Naive thymus-derived CD8-positive, alpha-beta T cell (primary cell): ENCODE measurements around the gene ARHGDIA. TPM values are rescaled to one million over a fixed set of nuclear protein-coding genes. Genes with fewer than 3 reads are reported as not detected.

Experiments used
- ATAC-seq, 2 donors: fragments of 150-1000 bp; cut with Tn5 transposase in 1 of 2; sonication (Bioruptor Pico), chemical (Tn5 transposase) in 1 of 2; 1 replicate in 1 of 2; 2 replicates in 1 of 2; pipeline ENCODE4 v1.10.0; 2021; ENCODE audit warnings: mild to moderate bottlenecking in 2 of 2, moderate library complexity in 2 of 2
- POLR2A ChIA-PET: fragments of 350-600 bp; sonication (Branson Sonifier 250); formaldehyde crosslinking; loops from one replicate; lab custom pipeline; 2021; ENCODE audit warnings: antibody characterized with exemption; lab: Charles Lee
- DNase-seq, 10 donors: peaks; one replicate each; pipeline versions ENCODE4 v3.0.0 to v3.0.0-alpha.2; 2020 to 2022
- H3K27ac Mint-ChIP-seq, 10 donors: one replicate each; pipeline ENCODE4 v1.8.0; 2020 to 2022; ENCODE audit warnings: mild to moderate bottlenecking in 10 of 10, mixed read lengths in 10 of 10, moderate library complexity in 4 of 10, inconsistent platforms in 1 of 10
- H3K27me3 Mint-ChIP-seq, 5 donors: one replicate each; pipeline ENCODE4 v1.8.0; 2021 to 2022; ENCODE audit warnings: mixed read lengths in 5 of 5
- H3K36me3 Mint-ChIP-seq, 3 donors: one replicate each; pipeline ENCODE4 v1.8.0; 2020 to 2022; ENCODE audit warnings: mixed read lengths in 3 of 3, mild to moderate bottlenecking in 2 of 3, inconsistent platforms in 1 of 3
- H3K4me1 Mint-ChIP-seq, 4 donors: one replicate each; pipeline ENCODE4 v1.8.0; 2021 to 2022; ENCODE audit warnings: mixed read lengths in 4 of 4
- H3K4me3 Mint-ChIP-seq, 10 donors: one replicate each; pipeline ENCODE4 v1.8.0; 2020 to 2022; ENCODE audit warnings: mild to moderate bottlenecking in 10 of 10, mixed read lengths in 10 of 10, moderate library complexity in 6 of 10, inconsistent platforms in 1 of 10
- H3K9me3 Mint-ChIP-seq, 9 donors: one replicate each; pipeline ENCODE4 v1.8.0; 2020 to 2022; ENCODE audit warnings: mixed read lengths in 9 of 9, mild to moderate bottlenecking in 3 of 9, inconsistent platforms in 1 of 9, moderate library complexity in 1 of 9
- polyA plus RNA-seq, 3 donors: library from polyadenylated mRNA; unstranded; fragments of 300-500 nt; fragmentation: Illumina TruSeq; gene quantifications; one replicate each; pipeline ENCODE4 v1.2.3, GENCODE V29; 2021
- total RNA-seq, 8 experiments: library from RNA in 2 of 8; stranded (reverse) in 2 of 8; gene quantifications; one replicate each; pipeline ENCODE4 v1.2.3 and lab custom pipeline; 2021 to 2026

Gene ARHGDIA
- total and polyA plus RNA-seq, 5 experiments from 2014 or later, result 55.1 to 343 (median 102) TPM

DNA sequence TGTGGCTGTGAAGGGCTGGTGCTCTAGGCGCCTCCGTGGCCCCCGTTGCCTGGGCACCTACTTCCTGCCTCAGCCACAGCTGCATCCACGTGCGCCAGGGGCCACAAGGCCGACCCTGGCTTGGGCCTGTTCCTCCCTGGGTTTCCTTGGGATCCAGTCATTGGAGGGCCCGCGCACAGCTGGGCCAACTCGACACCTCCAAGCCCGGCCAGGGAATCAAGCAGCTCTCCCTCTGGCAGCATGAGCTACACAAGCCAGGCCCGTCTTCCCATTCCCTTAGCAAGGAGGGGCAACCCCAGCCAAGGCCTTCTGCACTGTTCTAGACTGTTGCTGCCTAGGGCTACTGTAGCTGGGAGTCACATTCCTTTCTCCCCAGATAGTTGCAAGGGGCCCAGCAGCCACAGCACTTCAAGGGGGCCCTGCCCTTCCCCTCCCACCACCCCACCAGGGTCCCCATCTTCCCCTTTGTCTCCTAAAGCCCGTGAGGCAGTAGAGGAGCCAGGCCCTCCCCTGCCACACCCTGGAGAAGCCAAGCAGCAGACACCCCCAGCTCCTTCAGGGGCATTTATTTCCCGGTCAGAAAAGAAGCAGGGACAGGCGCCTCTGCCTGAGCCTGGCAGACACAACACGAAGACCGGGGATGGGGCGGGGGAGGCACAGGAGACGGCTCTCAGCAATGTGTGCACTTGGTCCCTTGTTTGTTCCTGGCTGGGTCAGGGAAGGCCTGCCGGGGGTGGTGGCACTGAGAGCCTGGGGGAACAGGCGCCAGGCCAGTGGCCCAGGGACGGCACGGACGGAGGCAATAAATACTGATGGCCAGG is 3.8 kb downstream of the ARHGDIA start:
- POLR2A ChIA-PET, result interaction anchor here (0.6 to 3.5 kb wide), 5 partner anchors 13 to 164 kb away, joined by 3 to 22 read pairs (median 4); partner anchors contain the start of genes MAFG, MRPL12 and SIRT7
- no peak for ATAC-seq

DNA sequence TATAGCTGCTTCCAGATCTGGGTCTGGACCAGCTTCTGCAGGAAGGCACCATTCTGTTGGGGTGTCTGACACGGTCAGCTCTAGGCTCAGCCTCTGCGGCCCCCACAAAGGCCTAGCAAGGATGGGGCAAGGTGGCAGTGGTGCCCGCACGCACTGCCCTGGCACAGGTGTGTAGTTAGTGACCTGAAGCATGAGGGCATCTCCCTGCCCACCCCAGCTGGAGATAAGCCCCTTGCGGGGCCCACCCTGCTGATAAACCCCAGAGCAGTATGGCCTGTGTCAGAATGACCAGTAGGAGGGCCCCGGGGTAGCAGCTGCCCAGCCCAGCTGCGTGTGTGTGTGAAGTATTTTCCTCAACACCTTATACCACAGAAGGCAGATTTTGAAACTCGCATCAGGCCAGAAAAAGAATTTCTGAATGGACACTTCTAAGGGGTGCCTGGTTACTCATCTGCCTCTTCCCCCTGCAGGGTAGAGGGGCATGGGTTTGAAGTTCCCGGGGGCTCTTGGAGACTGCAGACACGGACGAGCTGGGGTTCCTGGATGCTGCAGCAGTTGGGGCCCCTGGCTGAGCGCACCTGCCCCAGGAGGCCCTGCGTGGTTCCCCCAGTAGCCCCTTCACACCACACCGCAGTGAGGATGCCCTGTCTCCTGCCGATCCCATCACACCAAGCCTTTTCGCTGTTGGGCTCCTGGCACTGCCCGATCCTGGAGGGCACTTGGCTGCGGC is 4.5 kb downstream of the ARHGDIA start:
- no peaks in the 10 kb centered on the region for H3K27me3 Mint-ChIP-seq
- peaks cover 15 to 62% (median 42%) of the 10 kb centered on the region in 4 donors for H3K4me1 Mint-ChIP-seq
- H3K36me3 Mint-ChIP-seq, result peaks cover 0 to 33% (median 4%) of the 10 kb centered on the region in 3 donors
- DNase-seq, result peak in 2 of 10 donors; percentile 29 to 54
- POLR2A ChIA-PET, result interaction anchor here (0.6 to 1.8 kb wide), 6 partner anchors 12 to 164 kb away, joined by 3 to 5 read pairs (median 3); partner anchors contain the start of genes ANAPC11, MRPL12 and SIRT7
- H3K27ac Mint-ChIP-seq, result peak overlapping the region in 8 of 10 donors; percentile 22 to 91 (median 70)
- peak overlapping the region in 2 of 10 donors; percentile 20 to 58 for H3K4me3 Mint-ChIP-seq
- H3K9me3 Mint-ChIP-seq, result no peaks in the 10 kb centered on the region
- ATAC-seq, result no peak

More for the DNA sequence above, 3.8 kb downstream of the ARHGDIA start:
- Mint-ChIP-seq H3K4me1 (peaks cover 15 to 61% (median 41%) of the 10 kb centered on the region in 4 donors), H3K27me3 (no peaks in the 10 kb centered on the region), H3K9me3 (no peaks in the 10 kb centered on the region), H3K4me3 (peak overlapping the region in 6 of 10 donors; percentile 11 to 58 (median 27)), H3K36me3 (peaks cover 0 to 33% (median 4%) of the 10 kb centered on the region in 3 donors), H3K27ac (peak overlapping the region in 9 of 10 donors; percentile 22 to 91 (median 73))
- DNase-seq, result peak in 5 of 10 donors; percentile 24 to 64 (median 31)

DNA sequence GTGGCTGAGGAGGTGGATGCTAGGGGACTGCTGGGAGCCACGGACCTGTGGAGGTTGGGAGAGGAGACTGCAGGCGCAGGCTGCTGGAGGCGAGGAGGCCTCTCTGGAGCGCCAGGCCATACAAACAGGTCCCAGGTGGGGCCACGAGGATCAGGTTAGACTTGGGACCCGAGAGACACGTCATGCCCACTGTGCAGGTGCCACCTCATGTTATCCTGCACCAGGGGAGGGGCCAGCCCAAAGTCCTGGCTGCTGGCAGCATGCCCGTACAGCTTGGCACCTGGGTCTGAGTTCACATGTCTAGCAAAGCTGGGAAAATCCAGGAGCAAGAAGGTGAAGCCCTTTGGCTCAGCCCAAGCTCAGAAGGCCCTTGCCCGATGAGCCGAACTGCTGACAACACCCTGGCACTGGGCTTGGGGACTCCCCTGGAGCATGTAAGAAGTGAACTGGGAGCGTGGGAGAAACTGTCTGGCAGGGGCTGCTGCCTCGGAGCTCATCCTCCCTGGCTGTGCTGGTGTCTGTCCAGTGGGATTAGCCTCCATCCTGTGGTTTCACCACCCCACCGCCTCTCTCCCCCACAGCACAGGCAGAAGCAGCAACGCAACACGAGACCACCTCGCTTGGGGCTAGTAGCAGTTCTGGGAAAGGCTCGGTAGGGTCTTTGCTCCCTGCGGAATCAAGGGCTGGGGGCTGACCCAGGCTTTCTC is 5.3 kb downstream of the ARHGDIA start:
- Mint-ChIP-seq H3K27ac (peak overlapping the region in 5 of 10 donors; percentile 23 to 91 (median 79)), H3K36me3 (peaks cover 0 to 35% (median 4%) of the 10 kb centered on the region in 3 donors), H3K4me3 (peak overlapping the region in 4 of 10 donors; percentile 22 to 71 (median 27)), H3K4me1 (peaks cover 18 to 65% (median 43%) of the 10 kb centered on the region in 4 donors), H3K27me3 (no peaks in the 10 kb centered on the region), H3K9me3 (no peaks in the 10 kb centered on the region)
- POLR2A ChIA-PET, result interaction anchor here (0.6 to 1.8 kb wide), 4 partner anchors 18 to 163 kb away, joined by 3 to 5 read pairs (median 3); partner anchors contain the start of genes ANAPC11 and MRPL12
- DNase-seq (peak in 3 of 10 donors; percentile 7 to 62 (median 13)), ATAC-seq (no peak)

DNA sequence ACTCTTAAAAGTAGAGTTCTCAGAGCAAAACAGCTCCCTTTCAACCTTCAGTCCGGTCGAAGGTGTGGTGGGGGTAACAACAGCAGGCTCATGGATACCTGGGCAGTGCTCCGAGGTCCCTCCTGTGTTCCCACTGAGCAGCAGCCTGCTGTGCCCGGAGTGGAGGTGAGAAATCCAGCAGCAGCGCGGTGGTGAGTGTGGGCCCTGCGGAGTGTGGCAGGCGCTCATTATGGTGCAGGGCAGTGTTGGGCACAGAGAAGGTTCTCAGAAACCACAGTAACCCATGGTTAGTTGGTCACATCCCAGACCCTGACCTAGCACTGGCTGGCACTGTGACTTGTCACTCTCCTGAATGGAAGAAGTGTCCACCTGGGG is 5.8 kb downstream of the ARHGDIA start:
- Mint-ChIP-seq H3K27ac (peak overlapping the region in 5 of 10 donors; percentile 23 to 87 (median 79)), H3K4me3 (peak overlapping the region in 4 of 10 donors; percentile 22 to 71 (median 27))

DNA sequence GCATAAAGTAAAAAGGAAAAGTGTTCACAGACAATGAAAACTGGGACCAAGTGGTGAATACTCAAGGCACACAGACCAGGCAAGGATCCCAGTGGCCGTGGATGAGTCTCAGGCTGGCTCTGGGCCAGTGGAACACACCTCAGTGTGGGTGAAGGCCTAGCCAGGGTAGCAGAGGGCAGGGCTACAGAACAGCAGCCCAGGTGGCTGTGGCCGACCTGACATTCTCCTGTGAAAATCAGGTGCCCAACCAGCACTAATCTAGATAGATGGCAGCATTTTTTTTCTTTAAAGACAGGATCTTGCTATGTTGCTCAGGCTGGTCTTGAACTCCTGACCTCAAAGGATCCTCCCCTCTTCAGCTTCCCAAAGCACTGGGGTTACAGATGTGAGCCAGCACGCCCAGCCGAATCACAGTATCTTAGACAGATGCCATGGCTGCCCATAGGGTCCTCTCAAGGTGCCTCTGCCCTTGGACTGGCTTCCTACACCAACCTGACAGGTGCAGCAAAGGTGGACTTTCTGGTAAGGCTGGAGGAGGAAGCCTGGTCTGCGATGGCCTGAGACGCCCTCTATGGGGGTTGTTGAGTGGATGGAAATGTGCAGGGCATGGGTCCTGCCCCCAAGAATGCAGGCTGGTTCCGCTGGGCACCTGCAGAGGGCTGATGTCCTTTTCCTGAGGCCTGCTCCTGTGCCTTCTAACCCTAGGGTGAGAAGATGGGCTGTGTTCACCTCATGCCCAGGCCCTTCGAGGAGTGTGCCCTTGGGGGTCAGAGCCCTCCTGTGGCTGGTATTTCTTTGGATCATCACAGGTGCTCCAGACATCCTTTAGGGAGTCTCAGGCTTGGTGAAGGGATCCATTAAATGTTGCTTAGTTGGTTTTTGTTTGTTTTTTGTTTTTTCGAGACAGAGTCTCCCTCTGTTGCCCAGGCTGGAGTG is 7.0 kb downstream of the ARHGDIA start:
- Mint-ChIP-seq H3K9me3 (peaks cover 0 to 3% (median 0%) of the 10 kb centered on the region in 9 donors), H3K27ac (peak overlapping the region in 8 of 10 donors; percentile 27 to 90 (median 78)), H3K27me3 (peaks cover 0 to 3% (median 0%) of the 10 kb centered on the region in 5 donors), H3K4me3 (peak overlapping the region in 2 of 10 donors; percentile 8 to 45), H3K4me1 (peaks cover 18 to 64% (median 40%) of the 10 kb centered on the region in 4 donors), H3K36me3 (peaks cover 0 to 27% (median 4%) of the 10 kb centered on the region in 3 donors)
- DNase-seq (peak in 1 of 10 donors; percentile 45), ATAC-seq (no peak)
- POLR2A ChIA-PET, result no interaction called here

More for the DNA sequence above, 5.8 kb downstream of the ARHGDIA start:
- H3K9me3 Mint-ChIP-seq, result peaks cover 0 to 3% (median 0%) of the 10 kb centered on the region in 9 donors
- H3K4me1 Mint-ChIP-seq, result peaks cover 18 to 67% (median 43%) of the 10 kb centered on the region in 4 donors
- peak in 1 of 10 donors; percentile 40 for DNase-seq
- no peak for ATAC-seq
- peaks cover 0 to 3% (median 0%) of the 10 kb centered on the region in 5 donors for H3K27me3 Mint-ChIP-seq
- POLR2A ChIA-PET, result interaction anchor here (1.0 kb wide), 1 partner anchor 111 kb away, joined by 3 read pairs; no protein-coding TSS in a partner anchor
- peaks cover 0 to 34% (median 6%) of the 10 kb centered on the region in 3 donors for H3K36me3 Mint-ChIP-seq

DNA sequence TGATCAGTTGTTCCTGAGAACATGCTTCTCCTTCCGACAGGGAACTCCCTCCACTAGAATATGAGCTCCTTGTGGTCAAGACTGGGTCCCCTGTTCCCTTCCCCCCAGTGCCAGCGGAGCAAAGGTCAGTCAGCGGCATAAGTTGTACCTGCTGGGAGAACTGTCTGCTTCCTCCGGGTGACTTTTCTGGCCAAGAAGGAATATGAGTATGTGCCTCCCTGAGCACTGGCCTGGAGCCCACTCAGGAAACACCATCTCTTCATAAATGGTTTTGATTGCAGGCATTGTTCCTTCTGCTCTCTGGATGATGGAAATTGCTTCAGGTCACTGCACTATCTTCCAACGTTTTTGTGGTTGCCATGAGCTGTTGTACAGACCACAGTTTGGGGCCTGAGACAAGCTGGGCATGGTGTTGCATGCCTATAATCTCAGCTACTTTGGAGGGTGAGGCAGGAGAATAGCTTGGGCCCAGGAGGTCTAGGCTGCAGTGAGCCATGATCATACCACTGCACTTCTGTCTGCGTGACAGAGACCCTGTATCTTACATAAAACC is 7.9 kb downstream of the ARHGDIA start:
- H3K27me3 Mint-ChIP-seq, result peaks cover 0 to 3% (median 0%) of the 10 kb centered on the region in 5 donors
- peak in 1 of 10 donors; percentile 53 for DNase-seq
- ATAC-seq, result no peak
- POLR2A ChIA-PET, result interaction anchor here (2.8 kb wide), 1 partner anchor 8 kb away, joined by 45 read pairs; the partner anchor contains the start of gene ARHGDIA
- peaks cover 0 to 22% (median 4%) of the 10 kb centered on the region in 3 donors for H3K36me3 Mint-ChIP-seq
- peak overlapping the region; percentile 50 to 85 (median 68) for H3K4me3 Mint-ChIP-seq
- peaks cover 0 to 3% (median 0%) of the 10 kb centered on the region in 9 donors for H3K9me3 Mint-ChIP-seq
- peak overlapping the region; percentile 28 to 95 (median 84) for H3K27ac Mint-ChIP-seq
- peaks cover 18 to 72% (median 42%) of the 10 kb centered on the region in 4 donors for H3K4me1 Mint-ChIP-seq

DNA sequence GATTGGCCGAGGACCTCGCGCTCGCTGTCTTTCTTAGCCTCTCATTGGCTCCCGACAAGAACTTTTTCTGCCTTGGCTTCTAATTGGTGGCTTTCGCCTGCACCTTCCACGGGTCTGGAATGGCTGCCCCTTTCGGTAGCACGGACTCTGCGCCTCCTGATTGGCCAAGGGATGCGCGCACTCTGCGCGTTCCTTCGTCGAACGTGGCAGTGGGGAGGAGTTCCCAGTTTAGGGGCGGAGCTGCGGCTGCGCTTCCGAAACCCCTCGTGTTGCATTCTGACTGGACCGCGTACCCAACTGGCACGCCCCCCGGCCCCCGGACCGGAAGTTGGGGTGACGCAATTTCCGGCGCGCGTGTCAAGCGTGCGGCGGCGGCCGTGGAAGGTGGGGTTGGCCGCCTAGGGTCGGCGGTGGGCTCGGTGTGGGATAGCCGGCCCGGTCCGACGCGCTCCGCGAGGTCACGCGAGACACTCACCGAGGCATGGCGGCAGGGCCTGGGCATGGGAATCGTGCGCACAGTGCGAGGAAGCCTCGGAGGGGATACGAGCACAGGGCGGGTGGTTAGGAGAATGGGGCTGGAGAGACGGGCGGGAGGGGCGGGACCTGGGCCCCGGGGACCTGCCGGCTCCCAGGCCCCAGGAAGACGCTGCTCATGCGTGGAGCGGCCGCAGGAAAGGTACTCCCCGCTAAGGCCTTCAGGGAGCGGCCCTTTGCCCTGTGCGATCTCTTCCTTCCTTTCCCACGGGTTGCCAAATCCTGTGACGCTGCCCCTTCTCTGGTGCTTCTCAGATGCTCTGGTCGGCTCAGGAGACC is 10.2 kb downstream of the ARHGDIA start:
- peak; percentile 84 to 85 for ATAC-seq
- H3K27ac Mint-ChIP-seq, result peak overlapping the region; percentile 92 to 98 (median 96)
- POLR2A ChIA-PET, result interaction anchor here (0.7 to 2.8 kb wide), 8 partner anchors 10 to 348 kb away, joined by 3 to 45 read pairs (median 4); partner anchors contain the start of genes ACTG1, ALYREF, ANAPC11 and ARHGDIA
- peaks cover 0 to 3% (median 0%) of the 10 kb centered on the region in 9 donors for H3K9me3 Mint-ChIP-seq
- peaks cover 15 to 67% (median 34%) of the 10 kb centered on the region in 4 donors for H3K4me1 Mint-ChIP-seq
- peaks cover 0 to 3% (median 0%) of the 10 kb centered on the region in 5 donors for H3K27me3 Mint-ChIP-seq
- peak overlapping the region; percentile 81 to 94 (median 92) for H3K4me3 Mint-ChIP-seq
- peak; percentile 98 to 100 (median 99) for DNase-seq
- H3K36me3 Mint-ChIP-seq, result peaks cover 0 to 32% (median 4%) of the 10 kb centered on the region in 3 donors

DNA sequence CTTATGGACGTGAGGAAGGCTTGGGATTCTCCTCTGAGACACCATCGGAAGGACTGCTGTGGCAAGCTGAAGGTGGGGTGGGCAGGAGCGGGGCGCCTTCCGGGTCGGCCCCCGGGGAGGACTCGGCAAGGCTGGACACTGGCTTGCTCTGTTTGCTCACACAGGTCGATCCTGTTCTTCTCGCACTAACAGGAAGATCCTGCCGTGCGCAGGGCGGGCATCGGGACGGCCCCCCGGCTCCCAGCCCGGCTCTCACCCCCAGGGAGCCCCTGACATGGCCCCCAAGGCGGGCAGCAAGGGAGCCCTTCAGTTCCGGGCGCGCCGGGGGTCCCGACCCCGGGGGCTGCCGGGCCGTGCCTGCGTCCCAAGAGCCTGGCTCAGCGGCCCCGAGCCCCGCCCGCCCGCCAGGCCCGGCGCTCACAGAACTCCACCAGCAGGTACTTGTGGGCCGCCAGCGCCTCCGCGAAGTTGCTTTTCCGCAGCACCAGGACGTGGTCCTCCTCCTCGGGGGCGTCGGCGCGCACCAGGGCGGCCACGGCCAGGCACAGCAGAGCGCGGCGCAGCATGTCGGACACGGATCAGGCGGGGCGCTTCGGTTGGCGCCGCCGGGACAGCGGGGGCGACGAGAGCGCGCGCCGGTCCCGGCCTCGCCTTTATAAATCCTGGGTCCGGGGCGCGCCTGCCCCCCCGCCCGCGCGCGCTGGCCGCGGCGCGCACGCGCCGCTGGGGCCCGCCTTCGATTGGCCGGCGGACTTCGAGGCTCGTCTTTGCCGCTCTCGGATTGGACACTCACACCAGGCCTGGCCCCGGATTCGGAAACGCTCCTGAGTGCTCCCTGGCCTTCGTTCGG is 11.0 kb downstream of the ARHGDIA start, which contains the start of gene P4HB:
TSS of gene P4HB (minus strand) at position 630 of the 850 bp plus-strand sequence. CDS start at position 566, 64 bp downstream.
- Mint-ChIP-seq H3K27ac (peak within 1 kb of the TSS; percentile 92 to 98 (median 96)), H3K36me3 (peaks cover 0 to 41% (median 4%) of the 10 kb centered on the region in 3 donors), H3K4me3 (peak within 1 kb of the TSS; percentile 82 to 94 (median 92)), H3K4me1 (peaks cover 17 to 65% (median 34%) of the 10 kb centered on the region in 4 donors), H3K9me3 (peaks cover 0 to 3% (median 0%) of the 10 kb centered on the region in 9 donors), H3K27me3 (peaks cover 0 to 3% (median 0%) of the 10 kb centered on the region in 5 donors)
- POLR2A ChIA-PET, result interaction anchor here (0.8 to 2.8 kb wide), 10 partner anchors 10 to 347 kb away, joined by 3 to 45 read pairs (median 5); partner anchors contain the start of genes ACTG1, ALYREF, ANAPC11 and ARHGDIA
- DNase-seq (peak in 2 of 10 donors; percentile 18 to 92), ATAC-seq (peak; percentile 22 to 37)
